Lung microvascular endothelial cell (primary cell): Measurements from ENCODE around the gene IGSF22. TPM values are rescaled to one million over a fixed set of nuclear protein-coding genes. Genes with fewer than 3 reads are reported as not detected.

Experiments
- DNase-seq, 2 donors: peaks; one replicate each; pipeline versions ENCODE4 v3.0.0 to v3.0.0-alpha.2; 2010; ENCODE audit warnings: low read depth in 2 of 2
- total RNA-seq: library from RNA; depleted of rRNA; stranded (reverse); fragments of >200 nt; gene quantifications from 2 replicates; pipeline ENCODE4 v1.2.1, GENCODE V29; 2014

IGSF22 gene
- under 0.01 and 0.22 TPM in 2 replicates for total RNA-seq

- no peak for DNase-seq
Observed at GRCh38 chr11:18726040-18726439, at the start of gene IGSF22. Gene IGSF22 (minus strand): TSS chr11:18726188. CDS start chr11:18724236, 1,952 bp downstream.

- no peak for DNase-seq
Observed at GRCh38 chr11:18774801-18775200, 48.8 kb upstream of the IGSF22 start.

GRCh38 chr11:18773681-18774080 is 47.7 kb upstream of the IGSF22 start:
- no peak for DNase-seq

- DNase-seq = no peak
Observed at GRCh38 chr11:18773104-18773503, 47.1 kb upstream of the IGSF22 start.

GRCh38 chr11:18772211-18772610 is 46.2 kb upstream of the IGSF22 start:
- no peak for DNase-seq

- DNase-seq = no peak
Observed at GRCh38 chr11:18771266-18772035, 45.5 kb upstream of the IGSF22 start.

- DNase-seq = no peak
Observed at GRCh38 chr11:18770479-18771125, 44.6 kb upstream of the IGSF22 start.

GRCh38 chr11:18769802-18770456 is 43.9 kb upstream of the IGSF22 start:
- DNase-seq = no peak

GRCh38 chr11:18768978-18769377 is 43.0 kb upstream of the IGSF22 start:
- no peak for DNase-seq

- no peak for DNase-seq
Observed at GRCh38 chr11:18768472-18768901, 42.5 kb upstream of the IGSF22 start.

GRCh38 chr11:18766015-18766414 is 40.0 kb upstream of the IGSF22 start:
- no peak for DNase-seq

GRCh38 chr11:18765554-18765953 is 39.6 kb upstream of the IGSF22 start:
- no peak for DNase-seq

GRCh38 chr11:18761741-18762140 is 35.8 kb upstream of the IGSF22 start:
- no peak for DNase-seq

GRCh38 chr11:18761144-18761543 is 35.2 kb upstream of the IGSF22 start:
- DNase-seq = no peak

GRCh38 chr11:18757811-18758210 is 31.8 kb upstream of the IGSF22 start:
- no peak for DNase-seq

- no peak for DNase-seq
Observed at GRCh38 chr11:18756889-18757288, 30.9 kb upstream of the IGSF22 start.

- DNase-seq = peak in 1 of 2 donors; percentile 75
Observed at GRCh38 chr11:18754308-18754707, 28.3 kb upstream of the IGSF22 start.

- DNase-seq = no peak
Observed at GRCh38 chr11:18752502-18752901, 26.5 kb upstream of the IGSF22 start.

- DNase-seq = no peak
Observed at GRCh38 chr11:18750944-18751343, 25.0 kb upstream of the IGSF22 start.

- DNase-seq = peak; percentile 73 to 87
Observed at GRCh38 chr11:18749681-18750319, 23.8 kb upstream of the IGSF22 start.

GRCh38 chr11:18748766-18749365 is 22.9 kb upstream of the IGSF22 start:
- DNase-seq = peak in 1 of 2 donors; percentile 11

GRCh38 chr11:18745251-18745650 is 19.3 kb upstream of the IGSF22 start:
- DNase-seq = no peak
